GM13977 (cell line): ENCODE measurements around the gene DPM3.
"Not testable (repeated sequence)": the region's sequence is repeated elsewhere in the genome, so short reads cannot be mapped to it uniquely, and the experiment has no call there.

Experiments used
- DNase-seq: peaks from one replicate; pipeline ENCODE4 v3.0.0; 2012; ENCODE audit warnings: low spot score
- in situ Hi-C: fragments of 300-500 bp; cut with MboI; formaldehyde crosslinking; loops from one replicate; pipeline ENCODE4 v1.12.0; 2022; ENCODE audit warnings: low sequenced_read_pairs, low pct_unique_long_range_greater_than_20kb, mixed read lengths, inconsistent platforms; ENCODE audit not compliant: unreplicated experiment
- TF ChIP-seq, protein P1 (sequence below): IDR thresholded peaks from 2 replicates; pipeline ENCODE4 v1.5.1; 2012; ENCODE audit warnings: mild to moderate bottlenecking, control low read depth; ENCODE audit not compliant: insufficient read depth; ENCODE audit errors: extremely low read depth, missing control alignments

DPM3 gene, protein sequence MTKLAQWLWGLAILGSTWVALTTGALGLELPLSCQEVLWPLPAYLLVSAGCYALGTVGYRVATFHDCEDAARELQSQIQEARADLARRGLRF

DNA sequence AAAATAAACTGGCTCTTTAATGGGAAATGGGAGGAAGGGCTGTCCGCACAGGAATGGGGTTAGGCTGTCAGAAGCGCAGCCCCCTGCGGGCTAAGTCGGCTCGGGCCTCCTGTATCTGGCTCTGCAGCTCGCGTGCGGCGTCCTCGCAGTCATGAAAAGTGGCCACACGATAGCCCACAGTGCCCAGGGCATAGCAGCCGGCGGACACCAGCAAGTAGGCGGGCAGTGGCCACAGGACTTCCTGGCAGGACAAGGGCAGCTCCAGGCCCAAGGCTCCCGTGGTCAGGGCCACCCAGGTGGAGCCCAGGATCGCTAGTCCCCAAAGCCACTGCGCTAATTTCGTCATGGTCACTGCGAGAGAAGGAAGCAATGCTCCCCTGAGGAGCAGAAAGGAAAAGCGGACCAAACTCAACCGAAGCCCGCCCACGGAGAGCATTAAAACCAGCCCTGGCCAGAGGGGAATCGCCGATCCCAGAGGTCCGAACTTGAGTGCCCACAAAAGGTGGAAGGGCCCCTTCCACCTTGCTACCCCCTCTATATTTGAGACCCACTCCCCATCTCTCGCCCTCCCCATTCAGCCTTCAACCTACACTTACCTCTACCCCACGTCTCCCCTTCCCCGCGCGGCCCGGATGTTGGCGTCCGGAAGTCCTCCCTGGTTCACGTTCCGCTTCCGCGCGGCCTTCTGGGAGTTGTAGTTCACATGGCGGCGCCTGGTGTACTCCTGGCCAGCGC lies at the start of gene DPM3:
Gene DPM3, minus strand, starts transcription at position 637 of the 735 bp plus-strand sequence. Its CDS starts 291 bp downstream, at position 346.
- TF ChIP-seq, protein P1, sequence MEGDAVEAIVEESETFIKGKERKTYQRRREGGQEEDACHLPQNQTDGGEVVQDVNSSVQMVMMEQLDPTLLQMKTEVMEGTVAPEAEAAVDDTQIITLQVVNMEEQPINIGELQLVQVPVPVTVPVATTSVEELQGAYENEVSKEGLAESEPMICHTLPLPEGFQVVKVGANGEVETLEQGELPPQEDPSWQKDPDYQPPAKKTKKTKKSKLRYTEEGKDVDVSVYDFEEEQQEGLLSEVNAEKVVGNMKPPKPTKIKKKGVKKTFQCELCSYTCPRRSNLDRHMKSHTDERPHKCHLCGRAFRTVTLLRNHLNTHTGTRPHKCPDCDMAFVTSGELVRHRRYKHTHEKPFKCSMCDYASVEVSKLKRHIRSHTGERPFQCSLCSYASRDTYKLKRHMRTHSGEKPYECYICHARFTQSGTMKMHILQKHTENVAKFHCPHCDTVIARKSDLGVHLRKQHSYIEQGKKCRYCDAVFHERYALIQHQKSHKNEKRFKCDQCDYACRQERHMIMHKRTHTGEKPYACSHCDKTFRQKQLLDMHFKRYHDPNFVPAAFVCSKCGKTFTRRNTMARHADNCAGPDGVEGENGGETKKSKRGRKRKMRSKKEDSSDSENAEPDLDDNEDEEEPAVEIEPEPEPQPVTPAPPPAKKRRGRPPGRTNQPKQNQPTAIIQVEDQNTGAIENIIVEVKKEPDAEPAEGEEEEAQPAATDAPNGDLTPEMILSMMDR, result no peak
- peak; percentile 89 for DNase-seq
- in situ Hi-C loops, result no loop called here

DNA sequence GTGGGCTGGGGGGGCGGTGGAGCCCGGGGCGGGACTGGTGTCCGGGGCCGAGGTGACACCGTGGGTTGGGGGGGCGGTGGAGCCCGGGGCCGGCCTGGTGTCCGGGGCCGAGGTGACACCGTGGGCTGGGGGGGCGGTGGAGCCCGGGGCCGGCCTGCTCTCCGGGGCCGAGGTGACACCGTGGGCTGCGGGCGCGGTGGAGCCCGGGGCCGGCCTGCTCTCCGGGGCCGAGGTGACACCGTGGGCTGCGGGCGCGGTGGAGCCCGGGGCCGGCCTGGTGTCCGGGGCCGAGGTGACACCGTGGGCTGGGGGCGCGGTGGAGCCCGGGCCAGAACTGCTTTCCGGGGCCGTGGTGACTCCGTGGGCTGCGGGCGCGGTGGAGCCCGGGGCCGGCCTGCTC lies 49.6 kb upstream of the DPM3 start:
- in situ Hi-C loops, DNase-seq: not testable (repeated sequence)

DNA sequence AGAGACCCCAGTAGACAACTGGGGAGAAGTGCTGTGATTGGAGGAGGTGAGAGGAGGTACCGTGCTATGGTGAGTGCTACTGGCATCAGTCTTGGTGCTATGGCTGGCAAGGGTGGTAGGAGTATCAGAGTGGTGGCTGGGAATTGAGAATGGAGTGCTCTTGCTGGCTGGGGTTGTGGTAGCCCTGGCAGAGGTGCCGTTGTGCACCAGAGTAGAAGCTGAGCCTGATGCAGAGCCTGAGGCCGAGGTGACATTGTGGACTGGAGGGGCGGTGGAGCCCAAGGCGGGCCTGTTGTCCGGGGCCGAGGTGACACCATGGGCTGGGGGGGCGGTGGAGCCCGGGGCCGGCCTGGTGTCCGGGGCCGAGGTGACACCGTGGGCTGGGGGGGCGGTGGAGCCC lies 47.9 kb upstream of the DPM3 start:
- no peak for DNase-seq
- TF ChIP-seq, protein P1, result no peak
- in situ Hi-C loops, result no loop called here

DNA sequence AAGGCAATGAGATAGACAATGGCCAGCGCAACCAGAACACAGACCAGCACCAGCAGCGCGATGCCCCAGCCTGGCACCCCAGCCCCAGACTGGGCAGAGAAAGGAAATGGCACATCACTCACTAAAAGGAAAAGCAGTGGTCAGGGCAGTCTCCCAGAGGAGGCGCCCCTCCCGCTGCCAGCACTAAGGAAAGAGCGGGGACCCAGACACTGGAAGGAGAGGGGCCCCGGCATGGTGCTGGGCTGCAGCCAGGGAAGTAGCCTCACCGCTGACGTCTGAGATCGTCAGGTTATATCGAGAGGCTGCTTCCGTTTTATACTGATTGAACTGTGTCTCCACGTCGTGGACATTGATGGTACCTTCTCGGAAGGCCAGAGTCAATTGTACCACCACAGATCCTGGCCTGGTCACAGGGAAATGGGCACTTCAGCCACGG lies 47.1 kb upstream of the DPM3 start:
- TF ChIP-seq, protein P1, result no peak
- no peak for DNase-seq
- in situ Hi-C loops, result no loop called here

DNA sequence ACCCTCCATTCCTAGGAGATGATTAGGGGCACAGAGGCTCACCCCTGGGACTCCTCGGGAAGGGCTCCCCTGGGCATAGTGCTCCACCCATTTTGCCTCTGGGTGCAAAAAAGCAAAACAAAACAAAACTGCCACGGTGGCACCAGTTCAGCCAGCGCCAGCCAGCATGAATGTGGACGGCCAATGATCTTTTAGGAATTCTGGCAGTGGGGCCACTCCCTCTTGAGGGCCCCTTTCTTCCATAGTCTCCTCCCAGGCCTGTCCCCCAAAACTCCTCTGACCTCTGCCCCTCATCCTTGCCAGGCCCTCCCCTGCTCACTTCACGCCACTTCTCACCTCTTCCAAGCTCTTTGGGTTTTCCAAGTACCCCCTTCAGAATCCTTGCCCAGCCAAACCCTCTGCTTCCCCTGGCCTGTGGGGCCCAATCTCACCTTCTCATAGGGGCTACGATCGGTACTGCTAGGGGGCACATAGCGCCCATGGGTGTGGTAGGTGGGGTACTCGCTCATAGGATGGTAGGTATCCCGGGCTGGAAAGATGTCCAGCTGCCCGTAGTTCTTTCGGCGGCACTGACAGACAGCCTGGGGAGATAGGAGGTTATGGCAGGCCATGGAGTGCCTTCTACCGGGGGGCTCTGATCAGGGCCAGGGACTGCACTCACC lies 46.6 kb upstream of the DPM3 start:
- in situ Hi-C loops, result no loop called here
- DNase-seq, result no peak
- TF ChIP-seq, protein P1, result no peak

DNA sequence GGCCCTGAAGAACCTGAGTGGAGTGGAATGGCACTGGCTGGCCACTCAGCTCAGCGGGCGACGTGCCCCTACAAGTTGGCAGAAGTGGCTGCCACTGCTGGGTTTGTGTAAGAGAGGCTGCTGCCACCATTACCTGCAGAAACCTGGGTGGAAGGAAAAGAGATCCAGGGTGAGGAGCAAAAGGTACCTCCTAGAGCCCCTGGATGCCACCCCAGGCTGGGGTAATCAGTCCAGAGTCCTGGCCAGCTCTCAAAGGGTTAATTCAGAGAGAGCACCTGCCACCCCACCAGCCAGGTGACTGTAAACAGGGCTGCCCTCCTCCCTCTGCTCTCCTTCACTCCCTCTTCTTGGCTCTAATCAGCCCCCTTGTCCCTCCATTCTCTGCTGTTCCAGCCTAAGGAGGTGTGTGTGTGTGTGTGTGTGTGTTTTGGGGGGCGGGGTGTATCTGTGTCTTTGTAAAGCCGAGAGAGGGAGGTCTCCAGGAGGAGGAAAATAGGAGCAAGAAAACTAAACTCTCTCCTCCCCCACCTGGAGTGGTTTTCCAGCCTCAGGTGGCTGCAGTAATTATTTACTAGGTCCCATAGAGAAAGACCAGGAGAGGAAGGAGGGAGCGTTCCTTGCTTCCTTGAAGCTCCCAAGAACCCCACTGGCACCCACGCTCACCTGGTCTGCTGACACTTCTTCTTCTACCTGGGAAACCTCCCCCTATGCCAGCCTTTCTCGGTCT lies 45.9 kb upstream of the DPM3 start:
- in situ Hi-C loops, result no loop called here
- TF ChIP-seq, protein P1, result no peak
- no peak for DNase-seq

DNA sequence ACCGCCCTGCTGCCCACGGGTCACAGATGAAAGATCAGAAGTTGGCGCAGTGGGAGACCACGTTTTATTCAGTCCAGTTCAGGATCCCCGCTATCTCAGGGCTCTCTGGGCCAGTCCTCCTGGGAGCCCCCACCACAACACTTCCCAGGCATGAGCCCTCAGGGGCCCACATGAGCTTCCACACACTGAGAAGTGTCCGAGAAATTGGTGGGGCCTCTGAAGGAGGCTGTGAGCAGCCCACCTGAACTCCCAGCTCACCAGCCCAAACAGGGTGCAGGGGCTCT lies 45.4 kb upstream of the DPM3 start:
- TF ChIP-seq, protein P1, result no peak
- in situ Hi-C loops, result no loop called here
- no peak for DNase-seq
